IMR-90 (cell line): ENCODE results near the gene ARL2. TPM values are rescaled to one million over a fixed set of nuclear protein-coding genes. Genes with fewer than 3 reads are reported as not detected.
A peak's percentile ranks its signal among the peaks of the same experiment; 100 is the strongest.

Source experiments
- ATAC-seq: fragments of 200-7000 bp; cut with Tn5 transposase; 2 replicates; pipeline ENCODE4 v1.9.1; 2020; ENCODE audit warnings: low read depth, mild to moderate bottlenecking, moderate library complexity
- BruUV-seq: library from RNA; stranded (reverse); fragments of 400-500 nt; replicated peaks from 2 replicates; lab custom pipeline; 2021; lab: Mats Ljungman, UMichigan
- CTCF ChIA-PET: fragments of 300-600 bp; formaldehyde crosslinking; extraction: SDS; loops from one replicate; lab custom pipeline; 2021; ENCODE audit warnings: antibody characterized with exemption; lab: Yijun Ruan, JAX
- POLR2A ChIA-PET: fragments of 300-600 bp; sonication (Branson Sonifier 250); formaldehyde crosslinking; loops from one replicate; lab custom pipeline; 2022; ENCODE audit warnings: antibody characterized with exemption; ENCODE audit not compliant: unreplicated experiment; lab: Charles Lee
- DNase-seq: peaks from one replicate; pipeline ENCODE4 v3.0.0; 2013
- H2AFZ ChIP-seq: replicated peaks from 2 replicates; pipeline ENCODE3; 2013; ENCODE audit warnings: low read length, mild to moderate bottlenecking; ENCODE audit not compliant: poor library complexity
- H2AK5ac ChIP-seq: 2 replicates; pipeline ENCODE4 v1.6.1; 2013; ENCODE audit warnings: low read depth, low read length, inconsistent platforms
- H2AK9ac ChIP-seq: replicated peaks from 2 replicates; pipeline ENCODE3; 2013; ENCODE audit warnings: mild to moderate bottlenecking, low read depth, low read length, moderate library complexity; ENCODE audit not compliant: poor library complexity
- H2BK120ac ChIP-seq: 2 replicates; pipeline ENCODE4 v1.6.1; 2013; ENCODE audit warnings: low read depth, low read length, inconsistent platforms
- H2BK15ac ChIP-seq: 3 replicates; pipeline ENCODE4 v1.6.1; 2013; ENCODE audit warnings: low read depth, low read length, inconsistent platforms
- H2BK20ac ChIP-seq: 2 replicates; pipeline ENCODE4 v1.6.1; 2013; ENCODE audit warnings: low read depth, mild to moderate bottlenecking, inconsistent platforms, low read length, moderate library complexity
- H2BK5ac ChIP-seq: 2 replicates; pipeline ENCODE4 v1.6.1; 2013; ENCODE audit warnings: mild to moderate bottlenecking, low read depth, low read length, inconsistent platforms; ENCODE audit not compliant: poor library complexity, severe bottlenecking
- H3K14ac ChIP-seq: replicated peaks from 2 replicates; pipeline ENCODE4 v1.6.1; 2013; ENCODE audit warnings: low read depth, low read length, inconsistent platforms
- H3K18ac ChIP-seq: 2 replicates; pipeline ENCODE4 v1.6.1; 2013; ENCODE audit warnings: low read depth, low read length, control low read depth
- H3K23ac ChIP-seq: 2 replicates; pipeline ENCODE4 v1.6.1; 2013; ENCODE audit warnings: low read depth, low read length, inconsistent platforms
- H3K27ac ChIP-seq: 2 replicates; pipeline ENCODE4 v1.5.1; 2013; ENCODE audit warnings: mild to moderate bottlenecking, control low read depth, low read length; ENCODE audit not compliant: insufficient read depth
- H3K27me3 ChIP-seq: 2 replicates; pipeline ENCODE4 v1.6.1; 2013; ENCODE audit warnings: low read length; ENCODE audit not compliant: control insufficient read depth, insufficient read depth
- H3K36me3 ChIP-seq: 2 replicates; pipeline ENCODE4 v1.6.1; 2013; ENCODE audit warnings: low read length, mixed read lengths; ENCODE audit not compliant: control insufficient read depth, insufficient read depth
- H3K4ac ChIP-seq: 2 replicates; pipeline ENCODE4 v1.6.1; 2013; ENCODE audit warnings: low read depth, low read length, inconsistent platforms
- H3K4me1 ChIP-seq: 2 replicates; pipeline ENCODE4 v1.6.1; 2013; ENCODE audit warnings: low read length, mixed read lengths; ENCODE audit not compliant: control insufficient read depth, insufficient read depth
- H3K4me2 ChIP-seq: 2 replicates; pipeline ENCODE4 v1.6.1; 2013; ENCODE audit warnings: low read depth, mild to moderate bottlenecking, control low read depth, low read length, moderate library complexity
- H3K4me3 ChIP-seq: 2 replicates; pipeline ENCODE4 v1.5.1; 2013; ENCODE audit warnings: low read depth, mild to moderate bottlenecking, control low read depth, low read length, moderate library complexity; ENCODE audit not compliant: insufficient read depth
- H3K56ac ChIP-seq: 2 replicates; pipeline ENCODE4 v1.6.1; 2013; ENCODE audit warnings: low read length, inconsistent platforms; ENCODE audit not compliant: insufficient read depth; ENCODE audit errors: extremely low read depth
- H3K79me1 ChIP-seq, 2 experiments: 2 replicates each; pipeline ENCODE4 v1.6.1; 2013; ENCODE audit warnings: low read length in 2 of 2, inconsistent platforms in 1 of 2, low read depth in 1 of 2
- H3K9ac ChIP-seq: 2 replicates; pipeline ENCODE4 v1.6.1; 2013; ENCODE audit warnings: low read depth, low read length, control low read depth
- H3K9me1 ChIP-seq: 2 replicates; pipeline ENCODE4 v1.6.1; 2013; ENCODE audit warnings: low read length, inconsistent platforms; ENCODE audit not compliant: insufficient read depth
- H3K9me3 ChIP-seq: 2 replicates; pipeline ENCODE4 v1.6.1; 2013; ENCODE audit warnings: low read length; ENCODE audit not compliant: control insufficient read depth, insufficient read depth
- H4K20me1 ChIP-seq: 2 replicates; pipeline ENCODE4 v1.6.1; 2013; ENCODE audit warnings: low read length, inconsistent platforms; ENCODE audit not compliant: insufficient read depth
- H4K5ac ChIP-seq: 2 replicates; pipeline ENCODE4 v1.6.1; 2013; ENCODE audit warnings: mild to moderate bottlenecking, low read depth, low read length, control low read depth
- H4K8ac ChIP-seq, 2 experiments: 2 replicates each; pipeline ENCODE4 v1.6.1; 2013; ENCODE audit warnings: low read depth in 2 of 2, low read length in 2 of 2, control low read depth in 1 of 2, inconsistent platforms in 1 of 2
- H4K91ac ChIP-seq: 2 replicates; pipeline ENCODE4 v1.6.1; 2013; ENCODE audit warnings: low read depth, low read length, inconsistent platforms; ENCODE audit not compliant: insufficient read depth
- CEBPB ChIP-seq: IDR thresholded peaks from 2 replicates; pipeline ENCODE4 v1.6.1; 2012; ENCODE audit warnings: low read depth, low read length, improper control_type of control experiment
- CHD1 ChIP-seq: IDR thresholded peaks from 2 replicates; pipeline ENCODE4 v1.6.1; 2012; ENCODE audit warnings: low read depth, low read length, improper control_type of control experiment
- WGBS, 2 experiments: methylation state at CpG; one replicate each; pipeline versions ENCODE4 v1.1.5 to v1.1.7; 2013; ENCODE audit warnings: missing lambda C conversion rate in 2 of 2; ENCODE audit not compliant: insufficient read length in 1 of 2; ENCODE audit errors: extremely low coverage in 2 of 2; 5-methylcytosine and 5-hydroxymethylcytosine counted together
- dilution Hi-C: fragments of 300-500 bp; cut with HindIII; formaldehyde crosslinking; loops from one replicate; pipeline ENCODE4 v1.14.3; 2018; ENCODE audit warnings: low sequenced_read_pairs; ENCODE audit not compliant: unreplicated experiment
- in situ Hi-C: fragments of 300-500 bp; cut with MboI; formaldehyde crosslinking; loops from 3 replicates; pipeline ENCODE4 v1.14.3; 2019; ENCODE audit warnings: low sequenced_read_pairs, inconsistent platforms, mixed read lengths
- intact Hi-C: fragments of 100-400 bp; cut with micrococcal nuclease; formaldehyde crosslinking; loops from 2 replicates; pipeline ENCODE4 v1.10.0; 2022
- polyA plus RNA-seq, 3 experiments: library from polyadenylated mRNA; depleted of rRNA; stranded (reverse); fragments of >200 nt; gene quantifications; 2 replicates each; pipeline ENCODE4 v1.2.3, GENCODE V29; 2012; ENCODE audit warnings: low replicate concordance in 1 of 3
- total RNA-seq: library from RNA; depleted of rRNA; stranded (reverse); fragments of >200 nt; gene quantifications from 2 replicates; pipeline ENCODE4 v1.2.3, GENCODE V29; 2012

ARL2 gene
- total and polyA plus RNA-seq, 2 of the 4 experiments (the other 2 are of a cell fraction) = 48.9 to 152 TPM

DNA sequence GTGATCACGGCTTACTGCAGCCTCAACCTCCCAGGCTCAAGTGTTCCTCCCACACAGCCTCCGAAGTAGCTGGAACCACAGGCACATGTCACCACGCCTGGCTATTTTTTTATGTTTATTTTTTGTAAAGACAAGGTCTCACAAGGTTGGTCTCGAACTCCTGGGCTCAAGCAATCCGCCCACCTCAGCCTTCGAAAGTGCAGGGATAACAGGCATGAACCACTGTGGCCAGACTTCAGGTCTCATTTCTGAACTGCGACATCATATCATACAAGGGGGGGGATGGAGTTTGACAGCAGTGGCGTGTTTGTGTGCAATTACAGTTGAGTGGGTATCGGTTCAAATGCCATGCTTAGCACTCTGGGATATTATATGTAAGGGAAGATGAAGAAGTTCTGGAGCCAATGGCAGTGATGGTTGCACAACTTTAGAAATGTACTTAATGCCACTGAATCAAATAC lies 37.5 kb downstream of the ARL2 start:
- no peak overlapping the region for H4K5ac ChIP-seq
- H3K9me1 ChIP-seq = no peaks in the 10 kb centered on the region; the same call in 1 of the 2 replicates
- dilution Hi-C loops (no loop called here), in situ Hi-C loops (no loop called here), intact Hi-C loops (no loop called here)
- no peak overlapping the region for H2AFZ ChIP-seq
- TF ChIP-seq CHD1 (no peak), CEBPB (peak; percentile 70)
- H4K8ac ChIP-seq = no peak overlapping the region
- H3K79me1 ChIP-seq = no peaks in the 10 kb centered on the region
- ATAC-seq = no peak
- no peak overlapping the region for H2AK9ac ChIP-seq
- H2AK5ac ChIP-seq = no peak overlapping the region
- no peak for DNase-seq
- no peak overlapping the region for H2BK120ac ChIP-seq
- peaks cover 14% of the 10 kb centered on the region; the same call in 1 of the 2 replicates for H3K27me3 ChIP-seq
- H2BK15ac ChIP-seq = no peak overlapping the region
- CTCF ChIA-PET = no interaction called here
- H3K56ac ChIP-seq = no peak overlapping the region
- H3K36me3 ChIP-seq = no peaks in the 10 kb centered on the region
- no peak overlapping the region for H3K14ac ChIP-seq
- no peak overlapping the region for H2BK20ac ChIP-seq
- no peak overlapping the region for H3K4me2 ChIP-seq
- H4K20me1 ChIP-seq = no peaks in the 10 kb centered on the region
- 68% methylated on average over 5 of the region's 9 CpGs; no CpG with 5 or more reads in 1 of the 2 experiments for WGBS, 2 experiments
- no TSS peak for BruUV-seq
- H3K18ac ChIP-seq = no peak overlapping the region
- no peak overlapping the region for H3K9ac ChIP-seq
- H3K9me3 ChIP-seq = no peaks in the 10 kb centered on the region
- no peaks in the 10 kb centered on the region for H3K4me1 ChIP-seq
- no peak overlapping the region for H2BK5ac ChIP-seq
- POLR2A ChIA-PET = no interaction called here
- H3K23ac ChIP-seq = no peak overlapping the region
- H3K27ac ChIP-seq = no peak overlapping the region
- no peak overlapping the region for H4K91ac ChIP-seq
- H3K4ac ChIP-seq = no peak overlapping the region
- no peak overlapping the region for H3K4me3 ChIP-seq
